Activated gamma-delta T cell (primary cell): Measurements from ENCODE around the gene HSF5.
"Not testable (repeated sequence)": the region's sequence is repeated elsewhere in the genome, so short reads cannot be mapped to it uniquely, and the experiment has no call there.

Experiments
- DNase-seq: peaks from one replicate; lab custom pipeline; 2025; lab: John Stamatoyannopoulos, UW

Gene HSF5

GRCh38 chr17:58516644-58517377, 28.6 kb upstream of the HSF5 start:
- no peak for DNase-seq

- no peak for DNase-seq
Observed at GRCh38 chr17:58515286-58515685, 27.1 kb upstream of the HSF5 start.

GRCh38 chr17:58514770-58515157, 26.6 kb upstream of the HSF5 start:
- DNase-seq: no peak

- DNase-seq: peak; percentile 59
Observed at GRCh38 chr17:58513965-58514769, 26.0 kb upstream of the HSF5 start, which contains the start of gene MTMR4. Gene MTMR4 (minus strand): TSS chr17:58514638. CDS start chr17:58514407, 231 bp downstream.

- no peak for DNase-seq
Observed at GRCh38 chr17:58513267-58513964, 25.2 kb upstream of the HSF5 start.

- DNase-seq: no peak
Observed at GRCh38 chr17:58510075-58510474, 21.9 kb upstream of the HSF5 start.

GRCh38 chr17:58508341-58509067, 20.3 kb upstream of the HSF5 start:
- no peak for DNase-seq

GRCh38 chr17:58507123-58507634, 19.0 kb upstream of the HSF5 start:
- no peak for DNase-seq

- no peak for DNase-seq
Observed at GRCh38 chr17:58506354-58507080, 18.3 kb upstream of the HSF5 start.

- no peak for DNase-seq
Observed at GRCh38 chr17:58504826-58505351, 16.7 kb upstream of the HSF5 start.

GRCh38 chr17:58503866-58504265, 15.7 kb upstream of the HSF5 start:
- DNase-seq: no peak

GRCh38 chr17:58503134-58503533, 14.9 kb upstream of the HSF5 start:
- not testable (repeated sequence) for DNase-seq

GRCh38 chr17:58501451-58501850, 13.2 kb upstream of the HSF5 start:
- no peak for DNase-seq

GRCh38 chr17:58498177-58498828, 10.1 kb upstream of the HSF5 start:
- no peak for DNase-seq

- no peak for DNase-seq
Observed at GRCh38 chr17:58493506-58493905, 5.3 kb upstream of the HSF5 start.

GRCh38 chr17:58492238-58493121, 4.3 kb upstream of the HSF5 start:
- DNase-seq: no peak

GRCh38 chr17:58491510-58492045, 3.4 kb upstream of the HSF5 start:
- DNase-seq: no peak

GRCh38 chr17:58488428-58488890, 251 bp upstream of the HSF5 start:
- no peak for DNase-seq

- DNase-seq: no peak
Observed at GRCh38 chr17:58484600-58484999, 3.6 kb downstream of the HSF5 start.
